HG02973 (cell line): ENCODE results near the gene ACP3.

Experiments
- ATAC-seq: cut with Tn5 transposase; IDR thresholded peaks from one replicate; pipeline ENCODE4 v1.9.1; 2021; ENCODE audit warnings: moderate library complexity; ENCODE audit not compliant: unreplicated experiment

Gene ACP3

DNA sequence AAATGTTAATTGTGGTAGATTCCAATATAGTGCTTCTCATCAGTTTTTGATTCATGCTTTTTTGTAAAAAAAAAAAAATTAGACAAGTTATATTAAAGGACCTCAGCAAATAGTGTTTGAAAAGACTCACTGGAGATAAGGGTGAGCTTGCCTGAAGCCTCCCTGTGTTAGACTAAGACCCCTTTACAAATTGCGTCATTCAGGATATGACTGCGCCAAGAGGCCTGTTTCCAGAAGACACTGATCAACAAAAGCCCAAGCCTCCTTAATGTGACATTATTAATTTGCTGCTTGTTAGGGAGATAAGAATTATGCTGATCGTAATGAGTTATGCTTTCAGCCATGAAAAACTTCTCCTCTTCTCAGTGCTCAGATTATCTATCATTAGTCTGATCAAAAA is 87.1 kb downstream of the ACP3 start:
- ATAC-seq: no peak

DNA sequence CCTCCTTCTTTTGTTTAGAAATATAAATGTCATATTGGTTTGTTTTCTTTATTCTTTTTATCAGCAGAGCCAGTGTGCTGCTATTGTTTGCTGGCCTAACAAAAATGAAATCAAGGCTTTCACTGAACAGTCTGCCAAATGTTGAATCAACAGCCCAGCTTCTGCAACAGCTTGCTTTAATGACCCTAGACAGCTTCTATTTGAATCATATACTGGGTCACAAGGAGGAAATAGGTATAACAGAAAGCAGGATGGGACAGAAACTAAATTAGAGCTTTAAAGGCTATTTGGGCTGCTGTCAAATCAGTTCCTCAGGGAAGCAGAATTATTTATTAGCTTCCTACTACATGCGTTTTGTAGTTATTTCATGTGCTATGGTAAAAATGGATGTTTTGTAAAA is 88.0 kb downstream of the ACP3 start:
- no peak for ATAC-seq

DNA sequence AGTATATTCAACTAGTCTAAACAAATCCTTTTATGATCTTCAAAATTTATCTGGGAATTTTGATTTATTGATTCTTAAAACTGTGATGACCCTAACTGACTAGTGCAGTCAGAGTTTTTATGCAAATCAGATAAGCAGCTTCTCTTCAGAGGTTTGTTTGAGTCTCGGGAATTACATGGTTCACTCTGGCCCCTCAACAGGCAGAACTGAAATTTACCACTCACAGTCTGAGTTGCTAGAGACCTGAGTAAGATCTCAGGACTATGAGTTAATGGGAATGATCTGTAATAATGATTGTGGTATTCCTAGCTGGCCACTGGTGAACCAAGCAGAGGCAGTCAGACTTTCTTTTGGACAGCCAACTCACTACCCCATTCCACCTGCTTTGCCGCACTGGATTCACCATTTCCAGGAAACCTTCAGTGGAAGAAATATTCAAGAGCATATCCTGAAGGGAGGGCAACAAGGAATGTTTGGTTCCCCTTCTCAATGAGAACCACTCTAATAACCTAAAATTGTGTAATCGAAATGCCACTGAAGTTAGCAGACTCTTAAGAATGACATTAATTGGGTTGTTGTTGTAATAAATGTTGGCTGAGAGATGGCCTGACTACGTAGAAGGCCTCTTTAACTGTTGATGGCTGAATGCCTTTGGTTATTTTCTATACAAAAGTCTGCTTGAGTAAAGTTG is 88.5 kb downstream of the ACP3 start:
- ATAC-seq: no peak

DNA sequence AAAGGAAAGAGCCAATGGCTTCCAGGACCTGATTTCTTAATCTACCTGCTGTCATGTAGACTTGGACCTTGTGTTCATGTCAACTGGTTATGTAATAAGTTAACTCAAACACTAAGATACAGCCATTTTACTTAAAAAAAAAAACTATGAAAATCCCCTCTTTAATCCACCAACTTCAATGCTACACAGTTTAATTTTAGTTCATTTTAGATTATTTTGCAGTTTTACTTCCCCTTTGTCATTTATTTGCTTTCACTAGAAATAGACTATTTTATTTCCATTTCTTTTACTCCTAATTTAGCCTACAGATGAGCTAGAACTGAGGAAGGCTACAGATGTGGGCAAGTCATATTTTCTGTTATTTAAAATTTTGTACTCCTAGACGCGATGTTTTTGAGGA is 89.4 kb downstream of the ACP3 start:
- no peak for ATAC-seq

DNA sequence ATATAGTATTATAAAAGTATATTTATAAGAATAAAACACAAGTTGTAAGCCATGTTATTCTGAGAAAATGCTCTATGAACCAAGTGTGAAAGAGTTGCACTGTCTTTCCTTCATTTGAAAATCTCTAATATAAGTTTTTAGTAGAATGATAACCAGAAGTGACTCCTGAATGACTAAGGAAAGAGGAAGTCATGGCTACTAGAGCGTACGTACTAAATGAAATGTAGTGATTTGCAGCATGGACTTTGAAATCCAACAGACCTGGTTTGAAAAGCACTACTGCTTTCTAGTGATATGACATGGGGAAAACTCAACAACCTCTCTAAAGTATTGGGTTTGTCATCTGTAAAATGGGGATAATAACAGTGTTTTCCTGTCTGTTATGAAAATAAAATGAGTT is 89.8 kb downstream of the ACP3 start:
- ATAC-seq: no peak
